PC-3 (cell line): ENCODE data around the gene C2orf78.

Experiments used
- EZH2 ChIP-seq: fragments of 300-600 bp; sonication (generic); IDR thresholded peaks from one replicate; pipeline ENCODE4 v1.6.1; 2017; ENCODE audit warnings: antibody characterized with exemption, mild to moderate bottlenecking, low read length; ENCODE audit not compliant: unreplicated experiment
- TF ChIP-seq, protein P1 (sequence below): fragments of 300-600 bp; sonication (generic); conservative IDR thresholded peaks from 2 replicates; pipeline ENCODE4 v1.5.1; 2017; ENCODE audit warnings: antibody characterized with exemption, low read depth, mild to moderate bottlenecking, low read length

- TF ChIP-seq, protein P1, sequence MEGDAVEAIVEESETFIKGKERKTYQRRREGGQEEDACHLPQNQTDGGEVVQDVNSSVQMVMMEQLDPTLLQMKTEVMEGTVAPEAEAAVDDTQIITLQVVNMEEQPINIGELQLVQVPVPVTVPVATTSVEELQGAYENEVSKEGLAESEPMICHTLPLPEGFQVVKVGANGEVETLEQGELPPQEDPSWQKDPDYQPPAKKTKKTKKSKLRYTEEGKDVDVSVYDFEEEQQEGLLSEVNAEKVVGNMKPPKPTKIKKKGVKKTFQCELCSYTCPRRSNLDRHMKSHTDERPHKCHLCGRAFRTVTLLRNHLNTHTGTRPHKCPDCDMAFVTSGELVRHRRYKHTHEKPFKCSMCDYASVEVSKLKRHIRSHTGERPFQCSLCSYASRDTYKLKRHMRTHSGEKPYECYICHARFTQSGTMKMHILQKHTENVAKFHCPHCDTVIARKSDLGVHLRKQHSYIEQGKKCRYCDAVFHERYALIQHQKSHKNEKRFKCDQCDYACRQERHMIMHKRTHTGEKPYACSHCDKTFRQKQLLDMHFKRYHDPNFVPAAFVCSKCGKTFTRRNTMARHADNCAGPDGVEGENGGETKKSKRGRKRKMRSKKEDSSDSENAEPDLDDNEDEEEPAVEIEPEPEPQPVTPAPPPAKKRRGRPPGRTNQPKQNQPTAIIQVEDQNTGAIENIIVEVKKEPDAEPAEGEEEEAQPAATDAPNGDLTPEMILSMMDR, result no peak
- TF ChIP-seq EZH2, result no peak
Measured at GRCh38 chr2:73855526-73855925, 71.5 kb downstream of the C2orf78 start.
